Measurements from ENCODE around the gene CYP27A1. TPM values are rescaled to one million over a fixed set of nuclear protein-coding genes. Genes with fewer than 3 reads are reported as not detected.

CYP27A1 gene
- total RNA-seq, 3 donors from 2014 or later = 25.6 to 65.0 (median 28.8) TPM

- Histone ChIP-seq H3K9me3 (no peaks in the 10 kb centered on the region), H3K27me3 (no peaks in the 10 kb centered on the region), H3K36me3 (no peaks in the 10 kb centered on the region), H3K4me3 (no peak overlapping the region), H3K27ac (peak overlapping the region in 1 of 2 donors; percentile 91), H3K4me1 (peaks cover 4% of the 10 kb centered on the region in 2 donors)
- DNase-seq (ENCODE audit: low spot score in 2 of 2) = peak in 1 of 2 donors; percentile 8
- intact Hi-C loops (cut with DNase I; ENCODE audit: low total_unique reads) = no loop called here
- TF ChIP-seq POLR2AphosphoS5 (IDR thresholded peaks at IDR 0.05) = no peak
- TF ChIP-seq CTCF (IDR thresholded peaks at IDR 0.05) = no peak
- TF ChIP-seq POLR2A (IDR thresholded peaks at IDR 0.05) = no peak
Measured at GRCh38 chr2:218804817-218805216, 22.9 kb downstream of the CYP27A1 start.

DNA sequence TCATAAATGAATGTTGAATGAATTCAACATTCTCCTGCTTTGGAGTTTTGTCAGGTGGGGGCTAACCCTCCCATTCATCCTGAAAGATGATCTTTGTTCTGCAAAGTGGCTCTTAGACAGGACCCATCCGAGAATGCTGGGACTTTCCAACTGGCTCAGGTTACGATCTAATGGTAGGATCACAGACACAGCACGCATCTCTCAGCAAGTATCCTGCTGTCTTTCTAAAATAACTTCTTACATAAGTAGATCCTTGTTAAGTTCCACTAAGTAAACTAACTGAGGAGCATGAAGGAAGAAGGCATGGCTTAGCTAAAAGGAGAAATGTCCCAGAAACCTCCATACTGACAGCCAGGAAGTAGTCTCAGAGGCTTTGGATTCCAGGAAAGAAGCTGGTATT, 23.7 kb downstream of the CYP27A1 start:
- intact Hi-C loops (cut with DNase I; ENCODE audit: low total_unique reads) = no loop called here

GRCh38 chr2:218806346-218806978, 24.5 kb downstream of the CYP27A1 start:
- intact Hi-C loops (cut with DNase I; ENCODE audit: low total_unique reads) = no loop called here
- TF ChIP-seq POLR2AphosphoS5 (IDR thresholded peaks at IDR 0.05) (peak; percentile 86 to 92 (median 89)), CTCF (IDR thresholded peaks at IDR 0.05) (no peak), POLR2A (IDR thresholded peaks at IDR 0.05) (no peak)
- Histone ChIP-seq H3K4me1 (peaks cover 4% of the 10 kb centered on the region in 2 donors), H3K27ac (peak overlapping the region; percentile 89 to 91), H3K36me3 (no peaks in the 10 kb centered on the region), H3K9me3 (no peaks in the 10 kb centered on the region), H3K4me3 (peak overlapping the region in 1 of 3 donors; percentile 13), H3K27me3 (no peaks in the 10 kb centered on the region)
- DNase-seq (ENCODE audit: low spot score in 2 of 2) = peak; percentile 64 to 92

More for the DNA sequence above, 23.7 kb downstream of the CYP27A1 start:
- Histone ChIP-seq H3K27ac (peak overlapping the region; percentile 89 to 91), H3K36me3 (no peaks in the 10 kb centered on the region), H3K4me1 (peaks cover 4% of the 10 kb centered on the region in 2 donors), H3K4me3 (peak overlapping the region in 1 of 3 donors; percentile 24), H3K9me3 (no peaks in the 10 kb centered on the region), H3K27me3 (no peaks in the 10 kb centered on the region)
- peak in 1 of 2 donors; percentile 17 for DNase-seq (ENCODE audit: low spot score in 2 of 2)
- TF ChIP-seq POLR2A (IDR thresholded peaks at IDR 0.05) (no peak), POLR2AphosphoS5 (IDR thresholded peaks at IDR 0.05) (no peak), CTCF (IDR thresholded peaks at IDR 0.05) (no peak)

GRCh38 chr2:218807626-218808025, 25.7 kb downstream of the CYP27A1 start:
- H3K4me3 ChIP-seq = no peak overlapping the region
- no peaks in the 10 kb centered on the region for H3K27me3 ChIP-seq
- no peak for TF ChIP-seq POLR2A (IDR thresholded peaks at IDR 0.05)
- no peak for TF ChIP-seq CTCF (IDR thresholded peaks at IDR 0.05)
- no peak for TF ChIP-seq POLR2AphosphoS5 (IDR thresholded peaks at IDR 0.05)
- H3K4me1 ChIP-seq = peaks cover 4% of the 10 kb centered on the region in 2 donors
- H3K27ac ChIP-seq = peak overlapping the region; percentile 89 to 91
- intact Hi-C loops (cut with DNase I; ENCODE audit: low total_unique reads) = loop anchor here (1.0 kb wide), 1 partner anchor 26 kb away; no protein-coding TSS in a partner anchor
- no peaks in the 10 kb centered on the region for H3K36me3 ChIP-seq
- H3K9me3 ChIP-seq = no peaks in the 10 kb centered on the region
- DNase-seq (ENCODE audit: low spot score in 2 of 2) = peak in 1 of 2 donors; percentile 15

DNA sequence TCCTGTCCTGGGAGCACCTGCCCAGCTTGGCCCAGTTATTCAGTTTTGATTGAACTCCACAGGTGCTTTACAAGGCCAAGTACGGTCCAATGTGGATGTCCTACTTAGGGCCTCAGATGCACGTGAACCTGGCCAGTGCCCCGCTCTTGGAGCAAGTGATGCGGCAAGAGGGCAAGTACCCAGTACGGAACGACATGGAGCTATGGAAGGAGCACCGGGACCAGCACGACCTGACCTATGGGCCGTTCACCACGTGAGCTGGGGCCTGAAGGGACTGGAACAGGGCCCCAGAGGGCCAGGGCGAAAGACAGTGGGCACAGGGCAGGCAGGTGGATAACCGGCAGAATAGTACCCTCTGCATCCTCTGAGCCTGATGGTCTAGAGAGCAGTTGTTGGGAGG, 27.6 kb downstream of the CYP27A1 start:
- intact Hi-C loops (cut with DNase I; ENCODE audit: low total_unique reads) = no loop called here
- no peak for TF ChIP-seq CTCF (IDR thresholded peaks at IDR 0.05)
- no peak for TF ChIP-seq POLR2AphosphoS5 (IDR thresholded peaks at IDR 0.05)
- no peak for TF ChIP-seq POLR2A (IDR thresholded peaks at IDR 0.05)
- Histone ChIP-seq H3K36me3 (peaks cover 4% of the 10 kb centered on the region), H3K27me3 (no peaks in the 10 kb centered on the region), H3K4me1 (peaks cover 4% of the 10 kb centered on the region in 2 donors), H3K4me3 (no peak overlapping the region), H3K9me3 (no peaks in the 10 kb centered on the region), H3K27ac (no peak overlapping the region)
- no peak for DNase-seq (ENCODE audit: low spot score in 2 of 2)
